HG03045 (cell line): ENCODE results near the gene MYPOP.
"Not testable (repeated sequence)": the region's sequence is repeated elsewhere in the genome, so short reads cannot be mapped to it uniquely, and the experiment has no call there.

Experiments used
- ATAC-seq: cut with Tn5 transposase; IDR thresholded peaks from one replicate; pipeline ENCODE4 v1.9.1; 2021; ENCODE audit warnings: mild to moderate bottlenecking, moderate library complexity; ENCODE audit not compliant: unreplicated experiment

Gene MYPOP

DNA sequence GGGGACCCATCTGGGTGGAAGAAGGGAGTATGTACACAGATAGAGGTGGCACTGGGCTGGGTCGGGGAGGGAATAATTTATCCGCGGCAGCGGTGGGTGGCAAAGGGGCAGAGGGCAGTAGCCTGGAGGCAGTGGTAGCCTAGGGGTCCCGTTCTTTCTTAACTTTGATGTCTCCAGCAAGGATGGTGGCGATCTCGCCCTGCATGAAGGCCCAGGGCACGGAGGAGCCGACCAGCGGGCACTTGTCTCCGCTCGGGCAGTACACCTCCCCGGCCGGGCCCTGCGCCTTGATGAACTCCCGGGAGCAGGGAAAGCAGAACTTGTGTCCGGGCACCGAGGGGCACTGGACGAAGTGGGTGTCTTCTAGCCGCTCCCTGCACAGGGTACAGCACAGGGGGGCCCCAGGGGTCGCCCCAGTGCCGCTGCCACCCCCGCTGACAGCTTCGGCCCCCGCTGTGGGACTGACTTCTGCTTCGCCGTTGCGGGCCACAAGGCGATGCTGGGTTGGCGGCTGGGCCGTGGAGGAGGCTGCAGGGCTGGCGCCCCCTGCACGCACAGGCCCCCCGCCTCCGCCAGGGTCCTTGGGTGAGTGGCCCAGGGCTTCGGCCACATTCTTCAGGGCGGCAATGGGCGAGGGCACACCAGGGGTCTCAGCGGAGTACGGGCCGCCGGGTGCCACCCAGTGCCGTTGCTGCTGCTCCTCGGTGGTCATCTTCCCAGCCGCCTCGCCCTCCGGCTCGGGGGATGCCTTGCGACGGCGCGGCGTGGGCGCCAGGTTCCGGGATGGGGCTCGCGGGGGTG lies 18.3 kb downstream of the MYPOP start:
- ATAC-seq: no peak

GRCh38 chr19:45883586-45883880 lies 18.9 kb downstream of the MYPOP start:
- ATAC-seq: no peak

GRCh38 chr19:45882652-45883585 lies 19.5 kb downstream of the MYPOP start:
- peak; percentile 29 for ATAC-seq

GRCh38 chr19:45881909-45882528 lies 20.4 kb downstream of the MYPOP start:
- ATAC-seq: no peak

GRCh38 chr19:45881082-45881908 lies 21.1 kb downstream of the MYPOP start:
- no peak for ATAC-seq

DNA sequence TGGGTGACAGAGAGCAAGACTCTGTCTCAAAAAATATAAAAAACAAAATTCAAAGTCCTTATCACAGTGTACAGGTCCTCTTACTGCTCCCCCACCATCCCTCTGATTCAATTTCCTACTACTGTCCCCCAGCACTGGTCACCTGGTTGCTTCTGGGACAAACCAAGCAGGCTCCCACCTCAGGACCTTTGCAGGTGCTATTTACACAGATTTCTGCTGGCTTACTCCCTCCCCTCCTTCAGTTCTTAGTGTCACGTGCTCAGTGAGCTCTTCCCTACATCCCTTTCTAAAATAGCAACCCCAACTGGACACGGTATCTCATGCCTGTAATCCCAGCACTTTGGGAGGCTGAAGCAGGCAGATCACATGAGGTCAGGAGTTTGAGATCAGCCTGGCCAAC lies 22.4 kb downstream of the MYPOP start:
- ATAC-seq: no peak

DNA sequence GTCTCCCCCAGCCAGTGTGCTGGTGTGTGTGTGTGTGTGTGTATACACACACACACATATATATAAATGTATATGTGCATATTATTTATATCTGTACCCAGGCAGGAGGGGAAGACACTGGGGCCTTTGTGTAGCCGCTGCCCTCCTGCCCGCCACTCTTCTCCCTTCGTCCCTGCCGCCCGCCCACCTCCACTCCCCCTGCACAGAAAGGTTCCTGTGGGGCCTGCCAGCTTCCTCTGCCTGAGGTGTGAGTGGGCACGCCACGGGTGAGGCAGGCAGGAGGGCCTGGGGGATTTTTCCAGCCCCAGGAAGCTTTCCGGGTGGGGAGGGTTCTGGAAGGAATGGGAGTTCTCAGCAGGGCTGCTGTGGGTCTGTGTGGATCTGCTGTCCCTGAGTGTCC lies 23.4 kb downstream of the MYPOP start:
- ATAC-seq: no peak

GRCh38 chr19:45878043-45878794 lies 24.2 kb downstream of the MYPOP start:
- no peak for ATAC-seq

DNA sequence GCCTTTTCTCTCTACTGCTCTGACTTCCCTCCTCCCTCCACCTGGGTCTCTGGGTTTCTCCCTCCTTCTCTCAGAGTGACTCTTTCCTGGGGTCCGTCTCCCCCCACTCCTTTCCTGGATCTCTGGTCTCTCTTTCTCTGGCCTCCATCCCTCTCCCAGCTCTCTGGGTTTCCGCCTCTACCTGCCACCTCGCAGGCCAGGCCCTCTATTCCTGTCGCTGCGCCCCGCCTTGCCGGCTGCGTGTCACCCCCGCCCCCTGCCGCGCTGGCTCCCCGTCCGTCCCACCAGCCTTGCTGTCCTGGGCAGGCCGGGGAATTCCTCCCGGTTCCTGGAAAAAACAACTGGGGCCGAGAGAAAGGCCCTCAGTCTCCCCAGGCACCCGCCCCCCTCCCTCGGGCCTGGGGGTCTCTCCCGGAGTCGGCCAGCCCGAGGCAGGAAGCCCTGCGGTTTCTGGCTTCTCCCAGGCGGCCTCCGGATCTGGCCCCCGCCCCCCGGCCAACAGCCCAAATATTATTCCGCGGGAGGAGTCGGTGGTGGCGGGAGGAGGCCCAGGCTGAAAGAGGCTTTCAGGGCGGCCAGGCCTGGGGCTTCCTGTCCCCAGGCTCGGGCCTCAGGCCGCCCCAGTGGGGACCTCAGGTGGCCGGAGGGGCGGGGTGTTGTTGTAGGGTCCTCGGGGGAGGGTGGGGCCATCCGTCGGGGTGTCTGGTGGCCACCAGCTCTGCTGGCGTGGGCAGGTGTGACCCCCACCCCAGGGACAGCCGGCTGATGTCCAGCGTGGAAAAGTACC lies 25.8 kb downstream of the MYPOP start:
- ATAC-seq: no peak

GRCh38 chr19:45876161-45876410 lies 26.3 kb downstream of the MYPOP start:
- ATAC-seq: no peak

- no peak for ATAC-seq
Observed at GRCh38 chr19:45874620-45874966, 27.8 kb downstream of the MYPOP start.

- ATAC-seq: no peak
Observed at GRCh38 chr19:45873219-45873772, 29.1 kb downstream of the MYPOP start.

- no peak for ATAC-seq
Observed at GRCh38 chr19:45872095-45872919, 30.1 kb downstream of the MYPOP start.

DNA sequence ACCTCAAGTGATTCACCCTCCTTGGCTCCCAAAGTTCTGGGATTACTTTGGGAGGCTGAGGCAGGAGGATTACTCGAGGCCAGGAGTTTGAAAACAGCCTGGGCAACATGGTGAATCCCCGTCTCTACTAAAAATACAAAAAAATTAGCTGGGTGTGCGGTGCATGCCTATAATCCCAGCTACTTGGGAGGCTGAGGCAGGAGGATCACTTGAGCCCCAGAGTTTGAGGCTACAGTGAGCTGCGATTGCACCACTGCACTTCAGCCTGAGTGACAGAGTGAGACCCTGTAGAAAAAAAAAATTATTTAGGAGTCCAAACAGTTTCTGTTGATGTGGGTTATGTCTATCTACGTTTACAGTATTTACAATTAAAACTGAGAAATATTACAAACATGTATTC lies 31.6 kb downstream of the MYPOP start:
- no peak for ATAC-seq

DNA sequence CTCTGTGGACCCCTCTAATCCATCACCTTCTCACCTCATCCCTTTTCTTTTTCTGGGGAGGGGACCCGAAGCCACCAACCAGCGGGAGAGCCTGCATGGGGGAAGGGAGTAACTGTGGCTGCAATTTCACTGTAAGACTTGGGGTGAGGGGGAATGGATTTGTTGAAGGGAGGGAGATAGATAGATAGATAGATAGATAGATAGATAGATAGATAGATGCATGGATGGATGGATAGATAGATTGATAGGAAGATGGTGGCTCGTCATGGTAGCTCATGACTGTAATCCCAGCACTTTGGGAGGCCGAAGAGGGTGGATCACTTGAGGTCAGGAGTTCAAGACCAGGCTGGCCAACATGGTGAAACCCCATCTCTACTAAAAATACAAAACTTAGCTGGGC lies 35.2 kb downstream of the MYPOP start:
- ATAC-seq: not testable (repeated sequence)

GRCh38 chr19:45866400-45867176 lies 35.8 kb downstream of the MYPOP start:
- no peak for ATAC-seq

GRCh38 chr19:45865269-45865948 lies 37.0 kb downstream of the MYPOP start:
- no peak for ATAC-seq
